Mesodermal cell (in vitro differentiated cells): ENCODE data around the gene TCEA3.

Experiments used
- H3K27ac ChIP-seq: 2 replicates; pipeline ENCODE4 v1.7.0; 2013; ENCODE audit warnings: mild to moderate bottlenecking, low read depth, low read length, moderate library complexity; ENCODE audit not compliant: severe bottlenecking
- H3K36me3 ChIP-seq: 2 replicates; pipeline ENCODE4 v1.7.1; 2013; ENCODE audit warnings: mild to moderate bottlenecking, low read length, moderate library complexity; ENCODE audit not compliant: control insufficient read depth, insufficient read depth
- H3K4me1 ChIP-seq: one replicate; pipeline ENCODE4 v1.7.1; 2013; ENCODE audit warnings: mild to moderate bottlenecking, low read length; ENCODE audit not compliant: insufficient read depth, control insufficient read depth, poor library complexity, severe bottlenecking
- H3K4me3 ChIP-seq: 2 replicates; pipeline ENCODE4 v1.7.0; 2013; ENCODE audit warnings: low read length, control low read depth, mild to moderate bottlenecking; ENCODE audit not compliant: insufficient read depth, poor library complexity, severe bottlenecking; ENCODE audit errors: extremely low read depth
- H3K9me3 ChIP-seq: 2 replicates; pipeline ENCODE4 v1.7.1; 2013; ENCODE audit warnings: mild to moderate bottlenecking, low read length, moderate library complexity; ENCODE audit not compliant: control insufficient read depth
- WGBS, 2 experiments: methylation state at CpG; one replicate each; pipeline ENCODE4 v1.1.5; 2013; ENCODE audit warnings: missing lambda C conversion rate in 2 of 2; ENCODE audit not compliant: insufficient coverage in 2 of 2; 5-methylcytosine and 5-hydroxymethylcytosine counted together

TCEA3 gene

DNA sequence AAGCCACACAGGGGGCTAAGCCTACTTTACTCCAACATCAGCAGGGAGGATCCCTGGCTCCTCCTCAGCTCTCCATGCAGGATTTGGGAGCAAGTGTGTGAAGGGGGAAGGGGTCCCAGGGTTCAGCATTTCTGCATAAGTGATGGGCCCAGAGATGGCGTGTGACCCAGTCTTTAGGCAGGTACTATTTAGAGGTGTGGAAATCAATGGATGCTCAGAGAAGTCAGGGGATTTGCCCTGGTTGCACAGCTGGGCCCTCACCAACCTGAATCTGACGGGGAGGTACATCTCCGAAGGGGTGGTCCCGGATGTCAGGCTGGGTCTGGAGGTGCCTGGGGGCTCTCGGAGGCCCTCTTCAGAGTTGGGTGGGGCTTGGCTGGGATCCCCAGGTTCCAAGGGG is 6.9 kb upstream of the TCEA3 start:
- H3K36me3 ChIP-seq: peaks cover 93% of the 10 kb centered on the region
- no peak overlapping the region for H3K4me3 ChIP-seq
- no peaks in the 10 kb centered on the region for H3K9me3 ChIP-seq
- H3K4me1 ChIP-seq: no peaks in the 10 kb centered on the region
- no peak overlapping the region for H3K27ac ChIP-seq
- 97 to 98% methylated on average over 5 of the region's 5 CpGs for WGBS, 2 experiments

DNA sequence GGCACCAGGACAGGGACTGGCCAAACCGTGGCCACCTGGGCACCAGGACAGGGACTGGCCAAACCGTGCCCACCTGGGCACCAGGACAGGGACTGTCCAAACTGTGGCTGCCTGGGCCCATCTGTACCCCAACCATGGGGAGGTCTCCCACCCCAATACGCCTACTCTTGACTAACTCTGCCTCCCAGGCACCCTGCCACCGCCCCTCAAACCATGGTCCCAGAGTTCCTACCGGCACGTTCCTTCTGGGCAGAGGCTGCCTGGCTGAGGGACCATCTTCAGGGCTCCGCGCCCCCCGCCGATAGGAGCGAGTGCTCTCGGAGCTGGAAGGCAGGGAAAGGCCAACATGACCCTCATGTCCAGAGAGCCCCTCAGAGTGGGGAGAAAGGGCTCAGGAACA is 6.3 kb upstream of the TCEA3 start:
- H3K4me3 ChIP-seq: no peak overlapping the region
- H3K27ac ChIP-seq: no peak overlapping the region
- no peaks in the 10 kb centered on the region for H3K9me3 ChIP-seq
- WGBS, 2 experiments: 93 to 94% methylated on average over 11 to 12 of the region's 12 CpGs
- peaks cover 93% of the 10 kb centered on the region for H3K36me3 ChIP-seq
- no peaks in the 10 kb centered on the region for H3K4me1 ChIP-seq

DNA sequence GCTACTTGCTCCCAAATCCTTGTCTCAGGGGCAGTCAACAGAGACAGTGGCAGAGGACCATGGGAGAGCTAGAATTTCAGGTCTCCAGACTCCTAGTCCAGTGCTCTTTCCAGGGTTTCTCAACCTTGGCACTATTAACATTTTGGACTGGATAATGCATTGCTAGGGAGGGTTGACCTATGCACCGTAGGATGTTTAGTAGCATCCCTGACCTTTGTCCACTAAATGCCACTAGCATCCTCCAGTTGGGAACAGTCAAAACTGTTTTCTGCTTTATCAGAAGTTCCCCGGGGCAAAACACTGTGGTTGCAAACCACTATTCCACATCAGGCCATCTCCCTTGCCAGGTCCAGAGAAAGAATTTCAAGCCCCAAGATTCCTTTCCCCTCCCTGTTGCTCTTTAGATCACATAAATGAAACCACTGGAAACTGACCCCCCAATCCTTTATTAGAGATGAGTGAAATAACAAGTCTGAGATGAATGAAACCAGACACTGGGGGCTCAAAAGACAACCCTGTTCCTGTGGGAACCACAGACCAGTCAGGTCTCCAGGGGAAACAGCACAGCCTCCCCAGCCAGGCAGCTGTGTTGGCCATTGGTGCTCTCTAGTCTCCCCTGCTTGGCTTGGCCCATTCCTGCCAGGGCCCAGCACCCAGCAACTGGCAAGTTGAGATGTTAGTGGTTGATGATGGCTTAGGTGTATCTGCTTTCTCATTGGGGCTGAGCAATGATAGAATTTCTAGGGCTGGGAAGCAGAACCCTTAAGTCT is 3.8 kb upstream of the TCEA3 start:
- Histone ChIP-seq H3K4me3 (no peak overlapping the region), H3K27ac (no peak overlapping the region), H3K36me3 (peaks cover 68% of the 10 kb centered on the region), H3K4me1 (peaks cover 6% of the 10 kb centered on the region), H3K9me3 (no peaks in the 10 kb centered on the region)
- 94 to 100% methylated on average over 1 to 2 of the region's 2 CpGs for WGBS, 2 experiments

DNA sequence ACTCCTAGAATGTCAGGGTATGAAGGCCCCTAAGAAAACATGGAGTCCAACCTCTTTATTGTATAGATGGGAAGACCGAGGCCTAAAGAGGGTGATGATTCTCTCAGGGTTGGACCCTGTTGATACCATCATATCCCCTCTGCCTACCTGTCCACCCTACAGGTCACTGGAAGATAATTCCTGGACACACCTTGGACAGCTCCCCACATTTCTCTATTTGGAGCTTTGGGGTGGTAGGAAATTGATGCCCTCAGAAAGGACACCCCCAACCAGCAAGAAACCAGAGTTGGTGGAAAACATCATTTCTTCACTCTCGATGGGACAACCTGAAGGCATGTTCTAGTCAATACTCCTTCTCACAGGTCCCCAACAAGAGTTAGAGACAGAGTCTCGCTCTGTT is 3.0 kb upstream of the TCEA3 start:
- H3K36me3 ChIP-seq: peaks cover 60% of the 10 kb centered on the region

DNA sequence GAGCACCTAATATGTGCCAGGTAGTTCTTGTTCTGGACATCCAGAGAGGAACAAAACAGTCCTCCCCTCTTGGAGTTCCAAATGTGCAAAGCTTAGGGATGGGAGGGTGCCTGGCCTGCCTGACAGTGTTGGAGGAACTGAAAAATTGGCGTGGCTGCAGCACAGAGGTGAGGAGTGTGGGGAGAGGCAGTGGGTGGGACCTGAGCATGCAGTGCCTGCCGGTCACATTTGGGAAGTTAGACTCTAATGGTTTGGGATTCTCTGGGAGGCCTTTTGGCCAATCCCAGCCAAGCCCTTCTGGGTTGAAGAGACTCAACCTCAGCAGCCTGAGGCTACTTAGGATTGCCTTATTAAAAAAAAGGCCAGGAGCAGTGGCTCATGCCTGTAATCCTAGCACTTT is 2.3 kb upstream of the TCEA3 start:
- Histone ChIP-seq H3K9me3 (no peaks in the 10 kb centered on the region), H3K27ac (no peak overlapping the region), H3K4me3 (no peak overlapping the region), H3K4me1 (peaks cover 10% of the 10 kb centered on the region), H3K36me3 (peaks cover 53% of the 10 kb centered on the region)
- WGBS, 2 experiments: 77 to 93% methylated on average over 1 to 2 of the region's 2 CpGs

More for the DNA sequence above, 3.0 kb upstream of the TCEA3 start:
- Histone ChIP-seq H3K27ac (no peak overlapping the region), H3K9me3 (no peaks in the 10 kb centered on the region), H3K4me1 (peaks cover 6% of the 10 kb centered on the region), H3K4me3 (no peak overlapping the region)
- WGBS, 2 experiments: 88 to 95% methylated on average over 2 to 3 of the region's 3 CpGs

DNA sequence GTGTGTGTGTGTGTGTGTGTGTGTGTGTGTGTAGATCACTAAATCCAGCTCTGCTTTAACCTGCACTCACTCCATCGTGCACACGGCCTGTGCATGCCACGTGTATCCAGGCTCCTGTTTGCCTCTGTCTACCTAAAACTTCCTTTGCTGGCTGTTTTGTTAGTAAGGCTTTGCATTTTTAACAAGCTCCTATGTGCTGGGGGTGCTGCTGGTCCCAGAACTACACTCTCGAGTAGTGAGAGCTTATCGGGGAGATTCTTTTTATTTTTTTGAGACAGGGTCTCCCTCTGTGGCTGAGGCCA is 596 bp upstream of the TCEA3 start:
- peaks cover 5% of the 10 kb centered on the region for H3K9me3 ChIP-seq
- H3K4me1 ChIP-seq: peaks cover 10% of the 10 kb centered on the region
- no peak overlapping the region for H3K27ac ChIP-seq
- whole genome bisulfite sequencing, 2 experiments: 47 to 69% methylated on average over 3 of the region's 5 CpGs
- peaks cover 37% of the 10 kb centered on the region for H3K36me3 ChIP-seq
- peak overlapping the region; percentile 31 for H3K4me3 ChIP-seq

DNA sequence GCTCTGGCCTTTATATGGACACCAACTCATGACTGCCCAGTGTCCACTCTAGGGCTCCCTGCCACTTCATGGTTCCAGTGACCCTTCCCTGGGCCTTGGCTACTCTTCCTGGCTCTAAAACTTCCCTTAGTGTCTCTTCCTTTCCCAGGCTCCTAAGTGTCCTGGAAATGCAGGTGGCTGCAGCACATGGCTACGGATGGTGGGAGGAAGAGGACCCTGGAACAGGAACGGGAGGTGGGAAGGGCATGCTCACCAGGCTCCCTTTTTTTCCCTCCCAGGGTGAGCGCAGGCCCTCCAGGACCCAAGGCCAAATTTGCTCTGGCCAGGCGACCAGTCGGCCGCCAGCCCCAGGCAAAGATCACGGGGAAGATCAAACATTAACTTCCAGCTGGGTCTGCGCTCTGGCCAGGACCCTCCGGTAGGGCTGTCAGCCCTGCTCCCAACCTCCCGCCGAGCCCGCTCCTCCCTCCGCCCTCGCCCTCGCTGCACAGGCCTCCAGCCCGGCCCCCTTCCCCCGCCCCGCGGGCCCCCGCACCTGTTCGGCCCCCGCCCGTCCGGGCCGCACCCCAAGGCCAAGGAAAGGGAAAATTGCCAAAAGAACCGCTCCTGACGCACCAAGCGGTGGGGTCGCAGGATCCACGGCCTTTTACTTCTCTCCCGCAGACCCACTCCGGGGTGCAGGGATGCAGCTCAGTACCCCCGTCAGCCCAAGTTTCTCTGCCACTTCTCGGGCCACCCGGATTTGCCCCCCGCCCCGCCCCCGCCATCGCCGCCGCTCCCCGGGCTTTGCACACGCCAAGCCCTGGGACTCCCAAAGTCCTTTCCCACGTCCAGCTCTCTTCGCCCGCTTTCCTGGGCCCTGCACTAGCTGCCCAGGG is 894 bp downstream of the TCEA3 start:
- Histone ChIP-seq H3K36me3 (peaks cover 26% of the 10 kb centered on the region), H3K4me1 (peaks cover 10% of the 10 kb centered on the region), H3K27ac (no peak overlapping the region), H3K9me3 (peaks cover 5% of the 10 kb centered on the region), H3K4me3 (peak overlapping the region; percentile 31)
- WGBS, 2 experiments: 10 to 12% methylated on average over 22 to 23 of the region's 46 CpGs

DNA sequence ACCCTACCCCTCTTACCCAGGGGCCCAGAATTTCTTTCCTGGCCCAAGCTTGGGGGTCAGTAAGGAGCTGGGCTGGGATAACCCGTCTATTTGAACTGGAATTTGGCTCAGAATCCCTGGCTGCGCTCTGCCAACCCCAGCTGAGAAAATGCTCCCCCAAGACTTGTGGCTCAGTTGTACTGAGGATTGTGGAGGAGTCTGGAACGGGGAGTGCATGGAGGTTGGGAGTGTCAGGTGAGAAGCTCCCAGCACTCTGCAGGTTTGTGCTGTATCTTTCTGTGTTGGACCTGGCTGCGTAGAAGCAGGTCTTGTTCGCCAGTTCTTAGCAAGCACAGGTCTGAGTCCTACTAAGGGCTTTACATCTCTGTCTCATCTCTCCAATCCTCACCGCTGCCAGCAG is 1.6 kb downstream of the TCEA3 start:
- 60 to 73% methylated on average over 3 to 5 of the region's 6 CpGs for WGBS, 2 experiments
- Histone ChIP-seq H3K36me3 (peaks cover 20% of the 10 kb centered on the region), H3K9me3 (peaks cover 5% of the 10 kb centered on the region), H3K4me1 (peaks cover 10% of the 10 kb centered on the region), H3K27ac (no peak overlapping the region), H3K4me3 (no peak overlapping the region)

DNA sequence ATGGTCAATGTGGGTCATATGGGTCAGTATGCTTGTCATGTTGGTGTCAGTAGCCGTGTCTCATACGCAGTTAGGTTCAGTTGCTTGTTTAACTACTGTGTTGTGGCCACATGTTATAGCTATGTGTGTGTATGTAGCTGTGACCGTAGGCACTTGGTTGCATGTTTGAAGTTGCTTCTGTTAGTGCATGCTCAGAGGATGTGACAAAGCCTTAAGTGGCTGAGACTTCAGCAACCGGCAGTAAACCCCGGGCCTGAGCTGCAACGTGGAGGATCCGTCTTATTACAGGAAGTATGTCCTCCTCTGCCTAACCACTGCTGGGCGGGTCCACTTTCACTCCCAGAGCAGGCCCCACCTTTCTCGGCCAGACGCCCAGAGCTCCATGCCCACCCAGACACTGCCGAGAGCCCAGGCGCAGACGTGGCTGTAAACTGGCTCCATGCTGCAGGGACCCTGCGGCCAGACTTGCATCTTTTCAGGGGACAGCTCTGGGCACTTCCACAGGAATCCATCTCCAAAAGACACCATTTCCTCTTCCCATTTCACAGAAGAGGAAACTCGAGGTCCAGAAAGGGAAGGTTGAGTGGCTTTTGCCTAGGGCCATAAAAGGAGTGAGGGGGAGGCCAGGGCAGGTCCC is 2.2 kb downstream of the TCEA3 start:
- H3K9me3 ChIP-seq: peaks cover 5% of the 10 kb centered on the region
- 48 to 51% methylated on average over 10 to 11 of the region's 15 CpGs for WGBS, 2 experiments
- H3K36me3 ChIP-seq: peaks cover 14% of the 10 kb centered on the region
- H3K27ac ChIP-seq: no peak overlapping the region
- H3K4me1 ChIP-seq: peaks cover 10% of the 10 kb centered on the region
- no peak overlapping the region for H3K4me3 ChIP-seq

DNA sequence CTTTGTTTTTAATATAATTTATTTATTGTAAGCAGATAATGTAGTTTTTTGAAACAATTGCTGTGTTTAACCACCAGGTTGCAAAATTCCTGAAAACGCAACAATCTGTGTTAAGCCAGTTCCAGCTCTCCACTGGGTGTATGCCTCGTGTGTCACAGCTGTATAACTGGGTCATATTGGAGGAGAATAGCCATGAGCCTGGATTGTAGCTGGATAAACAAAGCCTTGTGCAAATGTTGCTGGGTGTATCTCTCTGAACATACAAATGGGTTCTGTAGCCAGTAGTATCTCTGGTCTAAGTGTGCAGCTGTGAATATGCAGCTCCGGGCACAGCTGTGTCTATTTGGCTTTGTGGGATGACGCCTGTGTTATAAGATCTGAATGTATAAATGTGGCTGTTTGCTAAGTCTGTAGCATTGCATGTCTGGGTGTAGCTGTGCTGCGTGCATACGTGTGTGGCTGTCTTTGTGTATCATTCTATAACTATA is 2.8 kb downstream of the TCEA3 start:
- Histone ChIP-seq H3K4me3 (no peak overlapping the region), H3K36me3 (peaks cover 10% of the 10 kb centered on the region), H3K27ac (no peak overlapping the region), H3K9me3 (peaks cover 5% of the 10 kb centered on the region), H3K4me1 (peaks cover 10% of the 10 kb centered on the region)
- 87 to 92% methylated on average over 5 to 6 of the region's 6 CpGs for WGBS, 2 experiments
